DMS114 treated with DMSO at 0.1 percent for 48 hours (cell line): ENCODE data around the gene ALDOC.

ENCODE experiments used
- DNase-seq: peaks from one replicate; lab custom pipeline; 2025; ENCODE audit not compliant: unreplicated experiment; lab: John Stamatoyannopoulos, UW

Gene ALDOC

GRCh38 chr17:28553000-28553505, 23.6 kb downstream of the ALDOC start:
- no peak for DNase-seq

GRCh38 chr17:28552176-28552999, 24.3 kb downstream of the ALDOC start, which contains the start of gene UNC119:
Gene UNC119 (minus strand): TSS chr17:28552624. CDS start chr17:28552557, 67 bp downstream.
- DNase-seq: peak; percentile 24

GRCh38 chr17:28551421-28552175, 25.1 kb downstream of the ALDOC start:
- DNase-seq: no peak

- no peak for DNase-seq
Observed at GRCh38 chr17:28550858-28551257, 25.8 kb downstream of the ALDOC start.

- no peak for DNase-seq
Observed at GRCh38 chr17:28549236-28550132, 27.2 kb downstream of the ALDOC start.

GRCh38 chr17:28548417-28549130, 28.1 kb downstream of the ALDOC start:
- no peak for DNase-seq

GRCh38 chr17:28547623-28548416, 28.9 kb downstream of the ALDOC start:
- peak; percentile 32 for DNase-seq

- no peak for DNase-seq
Observed at GRCh38 chr17:28547096-28547622, 29.5 kb downstream of the ALDOC start.

GRCh38 chr17:28545787-28546415, 30.8 kb downstream of the ALDOC start:
- DNase-seq: no peak

- DNase-seq: no peak
Observed at GRCh38 chr17:28545141-28545503, 31.6 kb downstream of the ALDOC start.

- DNase-seq: no peak
Observed at GRCh38 chr17:28544402-28545140, 32.1 kb downstream of the ALDOC start.

GRCh38 chr17:28541439-28541838, 35.3 kb downstream of the ALDOC start:
- no peak for DNase-seq

- no peak for DNase-seq
Observed at GRCh38 chr17:28540231-28540630, 36.5 kb downstream of the ALDOC start.

- no peak for DNase-seq
Observed at GRCh38 chr17:28538296-28538895, 38.3 kb downstream of the ALDOC start.

GRCh38 chr17:28537219-28537610, 39.5 kb downstream of the ALDOC start:
- no peak for DNase-seq

GRCh38 chr17:28536532-28537218, 40.0 kb downstream of the ALDOC start:
- DNase-seq: no peak

GRCh38 chr17:28534740-28535375, 41.8 kb downstream of the ALDOC start:
- no peak for DNase-seq
